Fibroblast of pulmonary artery (primary cell): ENCODE results near the gene DCHS1.

Source experiments
- DNase-seq: peaks from one replicate; pipeline ENCODE4 v3.0.0-alpha.2; 2010; ENCODE audit warnings: low read depth
- H3K4me3 ChIP-seq: replicated peaks from 2 replicates; pipeline ENCODE4 v1.5.1; 2011; ENCODE audit warnings: low read depth, mild to moderate bottlenecking, control low read depth, low read length, moderate library complexity
- TF ChIP-seq, protein P1 (sequence below): IDR thresholded peaks from 2 replicates; pipeline ENCODE4 v1.5.1; 2011; ENCODE audit warnings: mild to moderate bottlenecking, control low read depth, low read length, inconsistent platforms; ENCODE audit errors: missing control alignments

DCHS1 gene

DNA sequence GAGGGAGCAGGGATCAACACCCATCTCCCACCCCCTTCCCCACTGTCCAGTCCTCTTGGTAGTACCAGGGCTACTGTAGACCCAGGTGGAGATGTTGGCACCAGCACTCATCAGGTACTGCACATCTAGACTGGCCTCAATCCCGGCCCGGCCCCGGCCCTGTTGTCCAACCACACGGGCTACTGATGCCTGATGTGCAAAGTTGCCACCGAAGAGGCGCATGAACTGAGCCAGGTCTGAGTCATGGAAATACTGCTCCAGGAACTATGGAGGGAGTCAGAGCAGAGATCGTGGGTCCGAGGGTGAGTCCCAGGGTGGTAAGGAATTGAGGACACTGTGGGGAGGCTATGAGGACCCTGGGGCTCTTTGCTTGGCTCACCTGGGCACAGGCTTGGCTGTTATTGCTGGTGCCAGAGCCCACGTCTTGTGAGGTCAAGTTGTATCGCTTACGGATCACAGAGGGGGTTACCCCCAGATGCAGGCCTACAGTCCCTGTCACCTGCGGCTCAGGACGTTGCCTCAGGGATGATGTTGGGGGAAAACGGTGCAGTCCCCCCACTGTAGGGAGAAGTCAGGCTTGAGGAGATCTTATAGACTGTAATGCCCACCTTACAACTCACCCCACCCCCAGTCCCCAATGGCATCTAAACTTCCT is 38.9 kb downstream of the DCHS1 start:
- no peak overlapping the region for H3K4me3 ChIP-seq
- TF ChIP-seq, protein P1, sequence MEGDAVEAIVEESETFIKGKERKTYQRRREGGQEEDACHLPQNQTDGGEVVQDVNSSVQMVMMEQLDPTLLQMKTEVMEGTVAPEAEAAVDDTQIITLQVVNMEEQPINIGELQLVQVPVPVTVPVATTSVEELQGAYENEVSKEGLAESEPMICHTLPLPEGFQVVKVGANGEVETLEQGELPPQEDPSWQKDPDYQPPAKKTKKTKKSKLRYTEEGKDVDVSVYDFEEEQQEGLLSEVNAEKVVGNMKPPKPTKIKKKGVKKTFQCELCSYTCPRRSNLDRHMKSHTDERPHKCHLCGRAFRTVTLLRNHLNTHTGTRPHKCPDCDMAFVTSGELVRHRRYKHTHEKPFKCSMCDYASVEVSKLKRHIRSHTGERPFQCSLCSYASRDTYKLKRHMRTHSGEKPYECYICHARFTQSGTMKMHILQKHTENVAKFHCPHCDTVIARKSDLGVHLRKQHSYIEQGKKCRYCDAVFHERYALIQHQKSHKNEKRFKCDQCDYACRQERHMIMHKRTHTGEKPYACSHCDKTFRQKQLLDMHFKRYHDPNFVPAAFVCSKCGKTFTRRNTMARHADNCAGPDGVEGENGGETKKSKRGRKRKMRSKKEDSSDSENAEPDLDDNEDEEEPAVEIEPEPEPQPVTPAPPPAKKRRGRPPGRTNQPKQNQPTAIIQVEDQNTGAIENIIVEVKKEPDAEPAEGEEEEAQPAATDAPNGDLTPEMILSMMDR: no peak
- no peak for DNase-seq

DNA sequence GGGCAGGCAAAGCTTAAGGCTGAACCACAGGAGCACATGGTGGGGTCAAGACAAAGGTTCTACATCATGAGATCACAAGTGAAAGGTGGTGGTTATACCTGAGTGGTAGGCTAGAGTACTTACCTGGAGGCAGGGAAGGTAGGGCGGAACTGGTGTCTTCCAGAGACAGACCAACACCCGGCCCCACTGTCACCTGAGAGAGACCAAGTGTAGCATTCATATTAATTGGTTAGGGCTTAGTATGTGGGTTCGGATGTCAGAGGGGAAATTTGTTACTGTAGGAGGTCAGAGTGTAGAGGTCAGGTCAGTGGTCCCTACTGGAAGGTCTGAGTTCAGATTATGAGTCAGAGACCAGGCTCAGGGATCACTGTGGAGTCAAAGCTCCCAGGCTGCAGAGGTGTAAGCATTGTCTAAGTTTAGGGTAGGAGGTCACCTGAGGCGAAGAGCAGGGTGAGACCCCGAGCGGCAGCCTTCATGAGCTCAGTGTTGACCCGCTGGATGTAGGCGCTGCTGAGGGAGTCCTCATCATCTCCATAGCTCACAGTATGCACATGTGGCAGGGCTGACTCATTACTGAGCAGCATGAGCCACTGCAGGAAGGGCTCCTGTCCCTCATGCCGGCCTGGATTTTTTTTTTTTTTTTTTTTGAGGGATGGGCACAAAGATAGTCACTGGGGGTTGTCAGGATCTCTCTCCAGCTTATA is 39.6 kb downstream of the DCHS1 start:
- DNase-seq: no peak
- H3K4me3 ChIP-seq: no peak overlapping the region
- TF ChIP-seq, protein P1: no peak

DNA sequence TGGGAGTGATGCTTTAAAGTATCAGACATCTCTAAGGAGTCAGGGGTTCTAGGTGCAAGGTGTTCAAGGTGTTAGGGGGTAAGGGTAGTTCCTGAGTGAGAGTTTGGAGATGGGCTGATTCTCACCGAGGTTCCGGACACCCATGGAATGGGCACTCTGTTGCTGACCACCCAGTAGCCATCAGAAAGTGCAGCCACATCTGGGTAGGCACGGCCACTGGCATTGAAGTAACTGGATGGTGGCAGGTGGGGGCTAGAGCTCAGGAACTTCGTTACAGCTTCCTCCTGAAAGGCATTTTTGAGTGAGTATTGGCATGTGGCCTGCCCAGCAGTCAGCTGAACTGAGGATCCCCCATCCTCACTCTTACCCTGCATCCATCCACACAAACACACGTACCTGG is 40.6 kb downstream of the DCHS1 start:
- no peak overlapping the region for H3K4me3 ChIP-seq
- TF ChIP-seq, protein P1: no peak
- no peak for DNase-seq

DNA sequence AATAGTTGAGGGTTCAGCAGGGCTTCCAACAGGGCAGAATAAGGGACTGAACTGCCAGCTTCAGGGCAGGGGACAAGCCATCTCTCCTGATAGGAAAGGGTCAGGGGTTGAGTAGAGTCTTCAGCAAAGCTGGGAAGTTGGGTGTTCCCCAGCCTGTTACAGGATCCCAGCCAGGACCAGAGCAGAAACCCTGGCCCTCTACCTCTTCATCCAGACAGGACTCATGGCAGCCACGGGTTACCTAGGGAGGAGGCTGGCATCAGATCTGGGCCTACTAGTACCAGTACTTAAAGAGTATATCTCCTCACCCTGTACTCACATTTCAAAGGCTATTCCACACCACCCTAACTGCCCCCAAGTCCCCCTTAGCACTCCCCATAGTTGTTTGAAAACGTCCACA is 41.2 kb downstream of the DCHS1 start:
- DNase-seq: no peak
- TF ChIP-seq, protein P1: no peak
- no peak overlapping the region for H3K4me3 ChIP-seq

DNA sequence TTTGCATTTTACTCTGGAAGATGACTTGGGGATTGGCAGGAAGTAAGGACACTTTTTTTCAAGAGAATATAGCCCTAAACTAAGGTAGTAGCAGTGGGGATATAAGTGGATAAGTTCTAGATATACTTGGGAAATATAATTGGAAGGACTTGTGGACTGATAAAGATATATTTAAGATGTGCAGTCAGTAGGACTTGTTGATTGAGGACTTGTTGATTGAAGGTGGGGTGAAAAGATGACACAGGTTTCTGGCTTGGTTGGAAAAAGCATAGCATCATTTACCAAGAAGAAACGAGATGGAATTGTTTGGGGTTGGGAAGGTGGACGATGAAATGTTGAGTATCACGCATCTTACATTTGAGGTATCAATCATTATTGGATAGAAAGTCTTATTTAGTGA is 42.1 kb downstream of the DCHS1 start:
- no peak overlapping the region for H3K4me3 ChIP-seq
- TF ChIP-seq, protein P1: no peak
- no peak for DNase-seq

DNA sequence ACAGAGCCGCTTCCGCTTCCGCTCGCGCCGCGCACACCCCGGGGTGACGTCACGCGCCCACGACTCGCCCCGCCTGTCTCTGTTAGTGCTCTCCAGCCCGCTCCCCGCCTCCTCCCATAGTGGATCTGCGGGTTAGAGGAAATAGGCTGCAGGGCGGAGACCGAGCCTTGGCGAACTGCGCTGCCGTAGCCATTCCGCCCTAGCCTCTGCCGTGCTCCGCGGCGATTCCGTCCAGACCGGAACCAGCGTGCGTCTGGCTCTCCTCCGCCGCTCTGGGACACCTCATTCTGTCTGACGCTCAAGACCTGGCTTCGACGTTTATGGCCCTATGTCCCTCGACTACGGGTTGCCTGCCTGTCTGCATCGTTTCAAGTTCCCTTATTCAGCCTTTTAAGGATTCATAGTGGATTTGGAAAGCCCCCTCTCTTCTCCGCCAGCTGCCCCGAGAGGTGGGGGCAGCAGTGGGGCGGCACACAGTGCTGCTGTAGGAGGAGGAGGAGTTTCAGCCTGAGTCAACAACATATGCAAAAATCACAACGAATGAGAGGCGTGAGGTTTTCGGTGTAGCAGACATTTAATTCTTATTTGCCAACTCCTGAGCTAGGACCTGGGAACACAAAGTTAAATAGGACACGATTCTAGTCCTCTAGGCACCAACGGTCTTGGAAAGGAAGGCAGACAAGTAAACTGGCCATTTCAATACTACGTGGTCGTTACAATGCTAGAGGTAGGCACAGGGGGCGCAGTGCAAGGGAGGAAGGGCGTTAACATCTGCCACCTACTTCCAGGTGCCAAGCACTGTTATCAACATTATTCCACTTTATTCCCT is 43.2 kb downstream of the DCHS1 start, which contains the start of gene TAF10:
TSS of gene TAF10 (minus strand) at position 4 of the 829 bp plus-strand sequence. CDS start 27 bp downstream, outside the sequence.
- peak; percentile 97 for DNase-seq
- TF ChIP-seq, protein P1: peak; percentile 52
- H3K4me3 ChIP-seq: peak within 1 kb of the TSS; percentile 66
